Endodermal cell (in vitro differentiated cells): ENCODE data around the gene SEPSECS. TPM values are rescaled to one million over a fixed set of nuclear protein-coding genes. Genes with fewer than 3 reads are reported as not detected.
A peak's percentile ranks its signal among the peaks of the same experiment; 100 is the strongest.

Experiments used
- DNase-seq: peaks from one replicate; pipeline ENCODE4 v3.0.0-alpha.2; 2017
- H3K27ac ChIP-seq: 2 replicates; pipeline ENCODE4 v1.5.1; 2013; ENCODE audit warnings: mild to moderate bottlenecking, low read depth, low read length, moderate library complexity
- H3K27me3 ChIP-seq: 2 replicates; pipeline ENCODE4 v1.6.1; 2013; ENCODE audit warnings: mild to moderate bottlenecking, low read length, moderate library complexity; ENCODE audit not compliant: insufficient read depth, control insufficient read depth, poor library complexity, severe bottlenecking
- H3K36me3 ChIP-seq: 2 replicates; pipeline ENCODE4 v1.7.0; 2013; ENCODE audit warnings: mild to moderate bottlenecking, low read length, moderate library complexity; ENCODE audit not compliant: control insufficient read depth, insufficient read depth
- H3K4me1 ChIP-seq: one replicate; pipeline ENCODE4 v1.7.0; 2013; ENCODE audit warnings: low read length; ENCODE audit not compliant: control insufficient read depth, insufficient read depth
- H3K4me3 ChIP-seq: 2 replicates; pipeline ENCODE4 v1.5.1; 2013; ENCODE audit warnings: mild to moderate bottlenecking, low read length, moderate library complexity
- H3K9ac ChIP-seq: 2 replicates; pipeline ENCODE4 v1.6.1; 2013; ENCODE audit warnings: mild to moderate bottlenecking, low read length, moderate library complexity; ENCODE audit not compliant: poor library complexity, severe bottlenecking; ENCODE audit errors: extremely low read depth
- H3K9me3 ChIP-seq: 2 replicates; pipeline ENCODE4 v1.6.1; 2013; ENCODE audit warnings: mild to moderate bottlenecking, low read length, moderate library complexity; ENCODE audit not compliant: control insufficient read depth
- H3K27ac Mint-ChIP-seq: 2 replicates; pipeline ENCODE4 v1.8.0; 2020; ENCODE audit warnings: mixed read lengths
- H3K27me3 Mint-ChIP-seq: 2 replicates; pipeline ENCODE4 v1.8.0; 2021; ENCODE audit warnings: mild to moderate bottlenecking, mixed read lengths; ENCODE audit not compliant: insufficient read depth
- H3K36me3 Mint-ChIP-seq: 2 replicates; pipeline ENCODE4 v1.8.0; 2020; ENCODE audit warnings: low read depth, mixed read lengths
- H3K4me1 Mint-ChIP-seq: 2 replicates; pipeline ENCODE4 v1.8.0; 2020; ENCODE audit warnings: mixed read lengths
- H3K4me3 Mint-ChIP-seq: 2 replicates; pipeline ENCODE4 v1.8.0; 2020; ENCODE audit warnings: mild to moderate bottlenecking, moderate library complexity, mixed read lengths
- H3K9me3 Mint-ChIP-seq: 2 replicates; pipeline ENCODE4 v1.8.0; 2020; ENCODE audit warnings: mild to moderate bottlenecking, mixed read lengths
- WGBS, 2 experiments: methylation state at CpG; one replicate each; pipeline versions ENCODE4 v1.1.5 to v1.1.7; 2013; ENCODE audit warnings: missing lambda C conversion rate in 2 of 2, mixed read lengths in 1 of 2; ENCODE audit not compliant: insufficient coverage in 1 of 2, insufficient read length in 1 of 2; 5-methylcytosine and 5-hydroxymethylcytosine counted together
- total RNA-seq, 2 donors: library from RNA; stranded (reverse); fragmentation: NEBNext Ultra II Directional in 1 of 2; extraction: Animal tissue kit (Norgen Biotek cat#: 25700) in 1 of 2; gene quantifications; 2 replicates in 1 of 2; 3 replicates in 1 of 2; pipeline ENCODE4 v1.2.1, GENCODE V29; 2021
- TF ChIP-seq, protein P1 (sequence below): fragments of 200-600 bp; sonication (generic); conservative IDR thresholded peaks from 2 replicates; pipeline ENCODE4 v1.5.0; 2021; ENCODE audit warnings: antibody characterized with exemption, mild to moderate bottlenecking

Gene SEPSECS
- total RNA-seq, 2 donors from 2014 or later: 5.9 to 12.6 TPM

DNA sequence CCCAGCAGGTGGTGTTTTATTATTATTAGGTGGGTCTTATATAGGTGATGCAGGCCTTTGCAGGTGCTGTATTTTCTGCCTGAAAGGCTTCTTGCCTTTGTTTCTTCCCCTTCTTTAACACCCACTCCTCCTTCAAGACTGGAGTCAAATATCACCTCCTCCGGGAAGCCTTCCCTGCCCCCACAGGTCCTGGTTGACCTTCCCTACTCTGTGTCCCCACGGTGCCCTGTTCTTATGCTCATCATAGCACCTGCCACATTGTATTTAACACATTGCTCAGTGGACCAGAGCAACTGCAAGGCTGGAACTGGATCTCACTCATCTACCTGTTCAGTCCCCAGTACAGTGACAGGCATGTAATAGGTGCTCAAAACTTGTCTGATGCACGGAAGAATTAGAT, 89.7 kb downstream of the SEPSECS start:
- Mint-ChIP-seq H3K4me3 (no peak overlapping the region), H3K27me3 (no peaks in the 10 kb centered on the region), H3K27ac (peak overlapping the region; percentile 90), H3K9me3 (peaks cover 28% of the 10 kb centered on the region), H3K4me1 (peaks cover 48% of the 10 kb centered on the region), H3K36me3 (peaks cover 4% of the 10 kb centered on the region)
- DNase-seq: no peak
- peaks cover 15% of the 10 kb centered on the region for H3K4me1 ChIP-seq
- peaks cover 32% of the 10 kb centered on the region for H3K9me3 ChIP-seq
- no peaks in the 10 kb centered on the region for H3K27me3 ChIP-seq
- TF ChIP-seq, protein P1, sequence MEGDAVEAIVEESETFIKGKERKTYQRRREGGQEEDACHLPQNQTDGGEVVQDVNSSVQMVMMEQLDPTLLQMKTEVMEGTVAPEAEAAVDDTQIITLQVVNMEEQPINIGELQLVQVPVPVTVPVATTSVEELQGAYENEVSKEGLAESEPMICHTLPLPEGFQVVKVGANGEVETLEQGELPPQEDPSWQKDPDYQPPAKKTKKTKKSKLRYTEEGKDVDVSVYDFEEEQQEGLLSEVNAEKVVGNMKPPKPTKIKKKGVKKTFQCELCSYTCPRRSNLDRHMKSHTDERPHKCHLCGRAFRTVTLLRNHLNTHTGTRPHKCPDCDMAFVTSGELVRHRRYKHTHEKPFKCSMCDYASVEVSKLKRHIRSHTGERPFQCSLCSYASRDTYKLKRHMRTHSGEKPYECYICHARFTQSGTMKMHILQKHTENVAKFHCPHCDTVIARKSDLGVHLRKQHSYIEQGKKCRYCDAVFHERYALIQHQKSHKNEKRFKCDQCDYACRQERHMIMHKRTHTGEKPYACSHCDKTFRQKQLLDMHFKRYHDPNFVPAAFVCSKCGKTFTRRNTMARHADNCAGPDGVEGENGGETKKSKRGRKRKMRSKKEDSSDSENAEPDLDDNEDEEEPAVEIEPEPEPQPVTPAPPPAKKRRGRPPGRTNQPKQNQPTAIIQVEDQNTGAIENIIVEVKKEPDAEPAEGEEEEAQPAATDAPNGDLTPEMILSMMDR: no peak
- peak overlapping the region; percentile 23 for H3K4me3 ChIP-seq
- H3K9ac ChIP-seq: peak overlapping the region; percentile 21
- no peak overlapping the region for H3K27ac ChIP-seq
- H3K36me3 ChIP-seq: no peaks in the 10 kb centered on the region
- WGBS, 2 experiments: 79 to 82% methylated on average over 3 of the region's 3 CpGs

Other genes with a start within 250 kb of the SEPSECS start
- 1 to 10 TPM; 4.9 to 5.5 TPM for gene CCDC149, start 247.4 kb downstream of the SEPSECS start, total RNA-seq
- 10 to 100 TPM in 1 of 2 donors, 1 to 10 TPM in 1; 6.5 to 15.9 TPM for gene LGI2, start 129.5 kb downstream of the SEPSECS start, total RNA-seq
- 10 to 100 TPM; 15.6 to 16.1 TPM for gene PI4K2B, start 73.6 kb upstream of the SEPSECS start, total RNA-seq
- 10 to 100 TPM; 11.1 to 19.7 TPM for gene ZCCHC4, start 152.3 kb upstream of the SEPSECS start, total RNA-seq
- 10 to 100 TPM; 41.7 to 46.4 TPM for gene ANAPC4, start 216.8 kb upstream of the SEPSECS start, total RNA-seq